ENCODE results near the gene CCSER2. TPM values are rescaled to one million over a fixed set of nuclear protein-coding genes. Genes with fewer than 3 reads are reported as not detected.

Gene CCSER2
- total RNA-seq, 1 experiment from 2014 or later = 44.1 TPM

- H3K27me3 ChIP-seq (replicated peaks; ENCODE audit: insufficient read depth, low read depth, low read length, poor library complexity) = no peaks in the 10 kb centered on the region
- no peak for DNase-seq (ENCODE audit: low spot score)
- no peak overlapping the region for H3K27ac ChIP-seq (ENCODE audit: low read depth, low read length, poor library complexity, severe bottlenecking)
- no TSS peak for BruUV-seq (replicated peaks)
- peaks cover 8% of the 10 kb centered on the region for H3K4me1 ChIP-seq (ENCODE audit: insufficient read depth, low read length, poor library complexity, severe bottlenecking)
- TF ChIP-seq EZH2 (IDR thresholded peaks at IDR 0.05; ENCODE audit: borderline replicate concordance, low read depth, low read length, poor library complexity, severe bottlenecking) (no peak), CTCF (conservative IDR thresholded peaks at IDR 0.05; ENCODE audit: low read depth, low read length) (no peak)
- H3K9me3 ChIP-seq (ENCODE audit: low read depth, low read length, poor library complexity, severe bottlenecking) = no peaks in the 10 kb centered on the region
- POLR2A ChIA-PET (ENCODE audit: low non-redundant PET) = no interaction called here
- intact Hi-C loops (cut with micrococcal nuclease; ENCODE audit: unreplicated experiment) = no loop called here
- no peaks in the 10 kb centered on the region for H3K36me3 ChIP-seq (ENCODE audit: insufficient read depth, low read length, poor library complexity, severe bottlenecking)
- CTCF ChIA-PET = interaction anchor here (1.4 kb wide), 1 partner anchor 101 kb away, joined by 4 read pairs; no protein-coding TSS in a partner anchor
- no peak overlapping the region for H3K4me3 ChIP-seq (ENCODE audit: low read depth, low read length, poor library complexity, severe bottlenecking)
Observed at GRCh38 chr10:84530724-84531325, 202.4 kb downstream of the CCSER2 start.

DNA sequence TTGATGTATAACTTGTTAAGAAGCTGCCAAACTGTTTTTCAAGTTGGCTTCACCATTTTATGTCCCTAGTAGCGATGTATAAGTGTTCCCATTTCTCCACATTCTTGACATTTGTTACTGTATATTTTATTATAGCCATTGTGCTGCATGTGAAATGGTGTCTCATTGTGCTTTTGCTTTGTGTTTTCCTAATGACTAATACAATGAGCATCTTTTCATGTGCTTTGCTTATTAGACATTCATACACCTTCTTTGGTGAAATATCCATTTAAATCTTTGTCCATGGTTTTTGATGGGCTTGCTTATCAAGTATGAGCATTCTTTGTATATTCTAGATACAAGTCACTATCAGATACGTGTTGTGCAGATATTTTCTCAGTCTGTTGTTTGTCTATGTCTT is 203.0 kb downstream of the CCSER2 start:
- TF ChIP-seq CTCF (conservative IDR thresholded peaks at IDR 0.05; ENCODE audit: low read depth, low read length) (no peak), EZH2 (IDR thresholded peaks at IDR 0.05; ENCODE audit: borderline replicate concordance, low read depth, low read length, poor library complexity, severe bottlenecking) (no peak)
- H3K9me3 ChIP-seq (ENCODE audit: low read depth, low read length, poor library complexity, severe bottlenecking) = no peaks in the 10 kb centered on the region
- peaks cover 8% of the 10 kb centered on the region for H3K4me1 ChIP-seq (ENCODE audit: insufficient read depth, low read length, poor library complexity, severe bottlenecking)
- H3K27ac ChIP-seq (ENCODE audit: low read depth, low read length, poor library complexity, severe bottlenecking) = no peak overlapping the region
- intact Hi-C loops (cut with micrococcal nuclease; ENCODE audit: unreplicated experiment) = no loop called here
- POLR2A ChIA-PET (ENCODE audit: low non-redundant PET) = no interaction called here
- H3K36me3 ChIP-seq (ENCODE audit: insufficient read depth, low read length, poor library complexity, severe bottlenecking) = no peaks in the 10 kb centered on the region
- CTCF ChIA-PET = interaction anchor here (1.4 kb wide), 1 partner anchor 101 kb away, joined by 4 read pairs; no protein-coding TSS in a partner anchor
- no peak for DNase-seq (ENCODE audit: low spot score)
- H3K4me3 ChIP-seq (ENCODE audit: low read depth, low read length, poor library complexity, severe bottlenecking) = no peak overlapping the region
- no TSS peak for BruUV-seq (replicated peaks)
- H3K27me3 ChIP-seq (replicated peaks; ENCODE audit: insufficient read depth, low read depth, low read length, poor library complexity) = no peaks in the 10 kb centered on the region

DNA sequence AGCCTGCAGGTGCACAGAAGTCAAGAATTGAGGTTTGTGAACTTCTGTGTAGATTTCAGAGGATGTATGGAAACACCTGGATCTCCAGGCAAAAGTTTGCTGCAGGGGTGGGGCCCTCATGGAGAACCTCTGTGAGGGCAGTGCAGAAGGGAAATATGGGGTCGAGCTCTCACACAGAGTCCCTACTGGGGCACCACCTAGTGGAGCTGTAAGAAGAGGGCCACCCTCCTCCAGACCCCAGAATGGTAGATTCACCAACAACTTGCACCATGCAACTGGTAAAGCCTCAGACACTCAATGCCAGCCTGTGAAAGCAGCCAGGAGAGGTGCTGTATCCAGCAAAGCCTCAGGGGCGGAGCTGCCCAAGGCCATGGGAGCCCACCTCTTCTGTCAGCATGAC is 205.8 kb downstream of the CCSER2 start:
- ChIA-PET POLR2A (ENCODE audit: low non-redundant PET) (interaction anchor here (0.5 kb wide), 1 partner anchor 104 kb away, joined by 4 read pairs; no protein-coding TSS in a partner anchor), CTCF (interaction anchor here (1.0 to 1.6 kb wide), 3 partner anchors 158 to 268 kb away, joined by 3 to 4 read pairs (median 4); no protein-coding TSS in a partner anchor)
- DNase-seq (ENCODE audit: low spot score) = no peak
- no peaks in the 10 kb centered on the region for H3K9me3 ChIP-seq (ENCODE audit: low read depth, low read length, poor library complexity, severe bottlenecking)
- no peaks in the 10 kb centered on the region for H3K27me3 ChIP-seq (replicated peaks; ENCODE audit: insufficient read depth, low read depth, low read length, poor library complexity)
- H3K36me3 ChIP-seq (ENCODE audit: insufficient read depth, low read length, poor library complexity, severe bottlenecking) = no peaks in the 10 kb centered on the region
- peaks cover 8% of the 10 kb centered on the region for H3K4me1 ChIP-seq (ENCODE audit: insufficient read depth, low read length, poor library complexity, severe bottlenecking)
- no TSS peak for BruUV-seq (replicated peaks)
- H3K4me3 ChIP-seq (ENCODE audit: low read depth, low read length, poor library complexity, severe bottlenecking) = no peak overlapping the region
- 0 out of 2 replicates have a peak, but pooled peaks have one; percentile 24 for TF ChIP-seq CTCF (conservative IDR thresholded peaks at IDR 0.05; ENCODE audit: low read depth, low read length)
- no peak for TF ChIP-seq EZH2 (IDR thresholded peaks at IDR 0.05; ENCODE audit: borderline replicate concordance, low read depth, low read length, poor library complexity, severe bottlenecking)
- intact Hi-C loops (cut with micrococcal nuclease; ENCODE audit: unreplicated experiment) = loop anchor here (2.0 kb wide), 1 partner anchor 103 kb away; no protein-coding TSS in a partner anchor
- peak overlapping the region; percentile 51 for H3K27ac ChIP-seq (ENCODE audit: low read depth, low read length, poor library complexity, severe bottlenecking)

All from A673 (cell line).